GM18861 (cell line): ENCODE measurements around the gene PDS5B.
"Not testable (repeated sequence)": the region's sequence is repeated elsewhere in the genome, so short reads cannot be mapped to it uniquely, and the experiment has no call there.

ENCODE experiments used
- ATAC-seq: cut with Tn5 transposase; IDR thresholded peaks from one replicate; pipeline ENCODE4 v1.9.1; 2021; ENCODE audit not compliant: unreplicated experiment

Gene PDS5B

GRCh38 chr13:32650705-32651311, 64.6 kb downstream of the PDS5B start:
- ATAC-seq, result peak; percentile 58

GRCh38 chr13:32657309-32657708, 71.1 kb downstream of the PDS5B start:
- no peak for ATAC-seq

DNA sequence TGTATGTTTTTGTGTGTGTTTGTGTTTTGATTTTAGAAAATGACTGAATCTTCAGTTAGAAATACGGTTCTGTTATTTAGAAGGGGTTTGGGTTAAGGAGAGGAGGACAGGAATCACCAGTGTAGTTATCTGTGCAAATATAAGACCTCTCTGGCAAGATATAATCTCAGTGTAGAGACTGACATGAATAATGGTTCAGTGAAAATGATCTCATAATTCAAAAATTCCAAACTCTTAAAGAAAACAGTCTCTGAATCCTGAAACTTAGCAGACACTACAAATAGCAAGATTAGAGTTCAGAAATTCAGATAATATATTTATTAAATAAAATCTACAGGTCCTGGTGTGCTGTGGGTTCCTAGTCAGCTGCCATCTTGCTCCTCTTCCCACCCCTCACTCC, 73.5 kb downstream of the PDS5B start:
- no peak for ATAC-seq

- ATAC-seq, result no peak
Measured at GRCh38 chr13:32660227-32660626, 74.0 kb downstream of the PDS5B start.

DNA sequence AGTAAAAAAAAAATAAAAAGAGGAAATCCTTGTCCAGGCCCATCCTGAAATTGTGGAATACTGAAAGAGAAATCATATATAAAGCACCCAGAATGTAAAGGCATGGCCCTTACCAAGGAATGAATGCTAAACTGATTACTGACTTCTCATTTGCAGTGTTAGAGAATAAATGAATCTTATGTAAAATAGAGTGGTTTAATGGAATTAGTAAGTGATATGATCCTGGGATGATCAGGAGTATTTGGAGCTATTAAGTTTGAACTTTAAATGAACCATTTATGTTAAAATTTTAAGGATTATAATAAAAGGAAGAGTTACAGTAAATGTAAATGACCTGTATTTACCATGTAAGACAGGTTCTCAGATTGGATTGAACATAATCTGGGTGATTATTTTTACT, 75.4 kb downstream of the PDS5B start:
- no peak for ATAC-seq

GRCh38 chr13:32663660-32664059, 77.4 kb downstream of the PDS5B start:
- ATAC-seq, result no peak

DNA sequence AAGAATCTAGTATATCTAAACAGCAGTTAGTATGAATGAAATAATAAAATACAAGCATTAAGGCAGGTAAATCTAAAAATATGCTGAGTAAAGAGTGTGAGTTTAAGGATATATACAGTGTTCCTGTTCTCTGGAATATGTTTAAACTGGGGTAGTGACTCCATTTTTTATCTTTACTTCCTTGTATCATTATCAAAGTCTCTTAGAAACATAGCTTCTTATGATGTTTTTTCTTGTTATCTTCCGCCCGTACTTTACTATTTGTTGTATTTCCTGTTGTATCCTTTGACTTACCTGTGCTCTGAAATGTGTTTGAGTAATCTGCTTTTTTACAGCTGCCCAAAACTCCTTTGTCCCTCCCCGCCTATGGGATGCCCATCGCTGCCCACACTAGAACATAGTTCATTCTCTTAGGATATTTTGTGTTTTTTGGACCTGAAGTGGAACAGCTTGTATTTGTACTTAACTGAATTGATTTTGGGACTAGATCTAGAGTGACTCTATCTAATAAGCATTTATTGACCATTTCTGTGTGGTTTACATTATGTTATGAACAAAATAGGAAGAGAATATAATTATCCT, 80.8 kb downstream of the PDS5B start:
- ATAC-seq, result no peak

- no peak for ATAC-seq
Measured at GRCh38 chr13:32669030-32669646, 82.9 kb downstream of the PDS5B start.

- ATAC-seq, result no peak
Measured at GRCh38 chr13:32674503-32674902, 88.3 kb downstream of the PDS5B start.

DNA sequence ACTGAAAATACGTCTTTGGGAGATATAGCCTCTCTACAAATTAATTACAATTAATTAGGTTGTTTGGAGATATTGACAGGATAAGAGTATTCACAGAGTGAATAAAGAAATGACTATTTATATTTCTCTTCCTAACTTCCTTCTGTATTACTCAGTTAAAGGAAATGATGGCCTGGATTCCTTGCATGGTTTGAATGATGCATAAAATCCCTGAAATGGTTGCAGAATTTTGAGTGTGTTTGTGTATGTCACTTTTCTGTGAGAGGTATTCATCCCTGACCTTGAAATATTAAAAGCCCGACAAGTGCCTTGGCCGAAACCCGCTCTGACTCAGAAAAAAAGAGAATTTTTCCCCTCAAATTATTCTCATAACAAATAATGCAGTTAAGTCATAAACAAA, 90.0 kb downstream of the PDS5B start:
- ATAC-seq, result no peak

- no peak for ATAC-seq
Measured at GRCh38 chr13:32682130-32682529, 95.9 kb downstream of the PDS5B start.

DNA sequence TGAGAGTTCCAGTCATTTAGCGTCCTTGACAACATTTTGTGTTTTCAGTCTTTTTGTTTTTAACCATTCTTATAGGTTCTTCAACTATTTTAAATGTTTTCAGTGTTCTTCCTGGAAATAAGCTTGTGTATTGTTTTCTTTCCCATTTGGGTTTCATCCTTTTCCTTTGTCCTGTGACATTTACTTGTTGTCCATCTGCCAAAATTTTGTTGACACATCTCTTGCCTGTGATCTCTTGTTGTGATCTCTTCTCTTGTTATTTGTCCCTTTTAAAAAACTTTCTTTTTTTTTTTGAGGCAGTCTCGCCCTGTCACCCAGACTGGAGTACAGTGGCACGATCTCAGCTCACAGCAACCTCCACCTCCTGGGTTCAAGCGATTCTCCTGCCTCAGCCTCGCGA, 96.5 kb downstream of the PDS5B start:
- ATAC-seq, result no peak

DNA sequence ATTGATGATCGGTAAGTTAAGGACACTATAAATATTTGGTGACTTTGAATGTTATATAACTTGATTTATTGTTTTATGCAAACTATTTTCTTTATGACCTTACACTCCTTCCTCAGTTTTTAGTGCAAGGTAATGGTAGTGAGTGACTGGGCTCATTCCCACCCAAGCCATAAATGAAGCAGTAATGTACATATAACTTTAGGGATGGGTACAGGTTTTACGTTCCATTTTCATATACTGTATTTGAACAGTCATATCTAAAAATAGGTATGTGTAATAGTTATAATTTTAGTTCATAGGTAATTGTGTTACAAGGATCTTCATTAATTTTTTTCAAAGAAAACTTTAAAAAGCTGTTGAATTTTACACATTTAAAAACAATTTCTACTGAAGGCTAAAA, 101.0 kb downstream of the PDS5B start:
- ATAC-seq, result no peak

DNA sequence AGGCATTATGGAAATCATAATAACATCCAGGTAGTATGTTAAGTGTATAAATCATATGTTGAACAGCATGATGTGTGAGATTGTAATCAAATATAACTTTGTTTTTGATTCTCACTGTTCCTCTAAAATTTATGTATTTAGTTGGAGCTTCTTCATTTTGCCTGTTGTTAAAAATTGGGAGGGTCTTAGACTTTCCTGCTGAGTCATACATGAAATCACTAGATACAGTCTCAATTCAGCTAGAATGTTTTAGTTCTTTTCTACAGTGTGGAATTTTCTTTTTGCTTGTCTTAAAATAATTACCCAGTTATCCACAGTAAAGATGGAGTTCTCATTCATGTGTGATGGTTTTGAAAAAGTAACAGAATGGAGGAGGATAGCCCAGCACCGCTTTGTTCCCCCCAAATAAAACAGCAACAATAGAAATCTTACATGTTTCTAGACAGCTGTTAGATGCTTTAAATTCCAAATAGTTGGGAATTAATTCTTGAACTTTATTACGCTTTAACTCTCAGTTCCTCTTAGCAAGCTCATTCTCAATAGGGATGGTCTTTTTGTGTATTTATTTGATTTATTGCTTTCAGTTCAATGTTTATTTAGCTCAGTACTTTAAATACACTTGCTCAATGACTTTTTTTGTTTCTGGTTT, 109.5 kb downstream of the PDS5B start:
- ATAC-seq, result no peak

- no peak for ATAC-seq
Measured at GRCh38 chr13:32707471-32707870, 121.2 kb downstream of the PDS5B start.

GRCh38 chr13:32713397-32713796, 127.1 kb downstream of the PDS5B start:
- ATAC-seq, result no peak

DNA sequence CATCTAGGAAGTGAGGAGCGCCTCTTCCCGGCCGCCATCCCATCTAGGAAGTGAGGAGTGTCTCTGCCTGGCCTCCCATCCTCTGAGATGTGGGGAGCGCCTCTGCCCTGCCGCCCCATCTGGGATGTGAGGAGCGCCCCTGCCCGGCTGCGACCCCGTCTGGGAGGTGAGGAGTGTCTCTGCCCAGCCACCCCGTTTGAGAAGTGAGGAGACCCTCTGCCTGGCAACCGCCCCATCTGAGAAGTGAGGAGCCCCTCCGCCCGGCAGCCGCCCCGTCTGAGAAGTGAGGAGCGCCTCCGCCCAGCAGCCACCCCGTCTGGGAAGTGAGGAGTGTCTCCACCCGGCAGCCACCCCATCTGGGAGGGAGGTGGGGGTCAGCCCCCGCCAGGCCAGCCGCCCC, 129.9 kb downstream of the PDS5B start:
- ATAC-seq, result not testable (repeated sequence)

DNA sequence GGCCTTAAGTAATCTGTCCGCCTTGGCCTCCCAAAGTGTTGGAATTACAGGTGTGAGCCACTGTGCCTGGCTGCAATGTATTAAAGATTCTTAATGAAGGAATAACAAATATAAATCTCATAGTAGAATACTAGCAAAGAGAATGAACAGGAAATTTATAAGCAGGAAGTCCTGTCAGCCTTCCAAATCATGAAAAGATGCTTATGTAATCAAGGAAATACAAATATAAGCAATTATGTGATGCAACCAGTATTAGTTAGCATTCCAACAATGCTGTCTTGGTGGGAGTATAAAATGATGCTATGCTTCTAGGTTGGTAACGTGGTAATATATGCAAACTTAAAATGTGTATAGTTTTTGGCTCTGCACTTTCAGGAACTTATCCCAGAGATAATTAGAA, 133.8 kb downstream of the PDS5B start:
- ATAC-seq, result no peak

GRCh38 chr13:32721131-32722034, 135.1 kb downstream of the PDS5B start:
- ATAC-seq, result not testable (repeated sequence)

DNA sequence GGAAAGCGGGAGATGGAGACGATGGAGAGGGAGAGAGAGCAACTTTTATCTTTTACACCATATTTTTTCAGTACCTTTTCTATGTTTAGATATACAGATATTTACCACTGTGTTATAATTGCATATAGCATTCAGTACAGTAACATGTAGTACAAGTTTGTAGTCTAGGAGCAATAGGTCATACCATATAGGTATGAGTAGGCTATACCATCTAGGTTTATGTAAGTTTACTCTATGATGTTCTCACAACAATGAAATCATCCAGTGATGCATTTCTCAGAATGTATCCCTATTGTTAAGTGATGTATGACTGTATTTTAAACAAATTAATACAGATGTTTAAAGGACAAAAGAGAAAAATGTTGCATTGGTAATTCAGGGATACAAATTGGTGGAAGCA, 136.1 kb downstream of the PDS5B start:
- no peak for ATAC-seq

GRCh38 chr13:32723987-32724386, 137.7 kb downstream of the PDS5B start:
- no peak for ATAC-seq
